Progenitor cell of endocrine pancreas (in vitro differentiated cells): ENCODE measurements around the gene SMG9. TPM values are rescaled to one million over a fixed set of nuclear protein-coding genes. Genes with fewer than 3 reads are reported as not detected.

ENCODE experiments used
- DNase-seq: peaks from one replicate; pipeline ENCODE4 v3.0.0; 2021; ENCODE audit warnings: low spot score; ENCODE audit not compliant: unreplicated experiment
- H3K27ac Mint-ChIP-seq: 2 replicates; pipeline ENCODE4 v1.8.0; 2021; ENCODE audit warnings: mild to moderate bottlenecking, moderate library complexity, mixed read lengths
- H3K27me3 Mint-ChIP-seq: 2 replicates; pipeline ENCODE4 v1.8.0; 2021; ENCODE audit warnings: mixed read lengths
- H3K36me3 Mint-ChIP-seq: 2 replicates; pipeline ENCODE4 v1.8.0; 2022; ENCODE audit warnings: mixed read lengths; ENCODE audit not compliant: insufficient read depth
- H3K4me1 Mint-ChIP-seq: 2 replicates; pipeline ENCODE4 v1.8.0; 2021; ENCODE audit warnings: low read depth, mixed read lengths
- H3K4me3 Mint-ChIP-seq: 2 replicates; pipeline ENCODE4 v1.8.0; 2021; ENCODE audit warnings: low read depth, mild to moderate bottlenecking, moderate library complexity, mixed read lengths
- H3K9me3 Mint-ChIP-seq: 2 replicates; pipeline ENCODE4 v1.8.0; 2021; ENCODE audit warnings: low read depth, mixed read lengths
- CTCF ChIP-seq: fragments of 200-600 bp; sonication (generic); IDR thresholded peaks from one replicate; pipeline ENCODE4 v1.5.0; 2021; ENCODE audit warnings: antibody characterized with exemption, mild to moderate bottlenecking; ENCODE audit not compliant: unreplicated experiment
- total RNA-seq: library from RNA; stranded (reverse); gene quantifications from 2 replicates; pipeline ENCODE4 v1.2.1, GENCODE V29; 2021

SMG9 gene
- total RNA-seq, 1 donor from 2014 or later = 78.9 TPM

- no peak for TF ChIP-seq CTCF
- no peak for DNase-seq
- Mint-ChIP-seq H3K4me3 (no peak overlapping the region), H3K36me3 (no peaks in the 10 kb centered on the region), H3K27ac (no peak overlapping the region), H3K9me3 (peaks cover 9% of the 10 kb centered on the region), H3K27me3 (peaks cover 59% of the 10 kb centered on the region), H3K4me1 (no peaks in the 10 kb centered on the region)
These were observed 58.6 kb downstream of the SMG9 start for GRCh38 chr19:43695985-43696704.

GRCh38 chr19:43694553-43694952 lies 60.2 kb downstream of the SMG9 start:
- no peaks in the 10 kb centered on the region for H3K4me1 Mint-ChIP-seq
- H3K27me3 Mint-ChIP-seq = peaks cover 45% of the 10 kb centered on the region
- TF ChIP-seq CTCF = no peak
- H3K27ac Mint-ChIP-seq = no peak overlapping the region
- no peaks in the 10 kb centered on the region for H3K36me3 Mint-ChIP-seq
- DNase-seq = no peak
- H3K9me3 Mint-ChIP-seq = peaks cover 9% of the 10 kb centered on the region
- no peak overlapping the region for H3K4me3 Mint-ChIP-seq

- no peaks in the 10 kb centered on the region for H3K4me1 Mint-ChIP-seq
- no peaks in the 10 kb centered on the region for H3K36me3 Mint-ChIP-seq
- H3K9me3 Mint-ChIP-seq = peaks cover 9% of the 10 kb centered on the region
- H3K4me3 Mint-ChIP-seq = no peak overlapping the region
- H3K27me3 Mint-ChIP-seq = peaks cover 34% of the 10 kb centered on the region
- H3K27ac Mint-ChIP-seq = no peak overlapping the region
- no peak for DNase-seq
- no peak for TF ChIP-seq CTCF
These were observed 61.9 kb downstream of the SMG9 start for GRCh38 chr19:43692877-43693276.

- no peak for TF ChIP-seq CTCF
- Mint-ChIP-seq H3K4me3 (no peak overlapping the region), H3K36me3 (no peaks in the 10 kb centered on the region), H3K4me1 (no peaks in the 10 kb centered on the region), H3K9me3 (peaks cover 9% of the 10 kb centered on the region), H3K27me3 (peaks cover 29% of the 10 kb centered on the region), H3K27ac (no peak overlapping the region)
- DNase-seq = no peak
These were observed 62.4 kb downstream of the SMG9 start for GRCh38 chr19:43692385-43692784.

GRCh38 chr19:43691755-43692154 lies 63.0 kb downstream of the SMG9 start:
- peaks cover 9% of the 10 kb centered on the region for H3K9me3 Mint-ChIP-seq
- no peak for DNase-seq
- no peaks in the 10 kb centered on the region for H3K4me1 Mint-ChIP-seq
- no peak overlapping the region for H3K27ac Mint-ChIP-seq
- no peak for TF ChIP-seq CTCF
- H3K36me3 Mint-ChIP-seq = no peaks in the 10 kb centered on the region
- no peak overlapping the region for H3K4me3 Mint-ChIP-seq
- H3K27me3 Mint-ChIP-seq = peaks cover 23% of the 10 kb centered on the region
